GM12874 (cell line): ENCODE data around the gene PMP22.

Source experiments
- TF ChIP-seq, protein P1 (sequence below): IDR thresholded peaks from 2 replicates; pipeline ENCODE4 v1.5.1; 2011; ENCODE audit warnings: low read depth, mild to moderate bottlenecking, control low read depth, low read length, moderate library complexity; ENCODE audit not compliant: insufficient read depth

PMP22 gene

DNA sequence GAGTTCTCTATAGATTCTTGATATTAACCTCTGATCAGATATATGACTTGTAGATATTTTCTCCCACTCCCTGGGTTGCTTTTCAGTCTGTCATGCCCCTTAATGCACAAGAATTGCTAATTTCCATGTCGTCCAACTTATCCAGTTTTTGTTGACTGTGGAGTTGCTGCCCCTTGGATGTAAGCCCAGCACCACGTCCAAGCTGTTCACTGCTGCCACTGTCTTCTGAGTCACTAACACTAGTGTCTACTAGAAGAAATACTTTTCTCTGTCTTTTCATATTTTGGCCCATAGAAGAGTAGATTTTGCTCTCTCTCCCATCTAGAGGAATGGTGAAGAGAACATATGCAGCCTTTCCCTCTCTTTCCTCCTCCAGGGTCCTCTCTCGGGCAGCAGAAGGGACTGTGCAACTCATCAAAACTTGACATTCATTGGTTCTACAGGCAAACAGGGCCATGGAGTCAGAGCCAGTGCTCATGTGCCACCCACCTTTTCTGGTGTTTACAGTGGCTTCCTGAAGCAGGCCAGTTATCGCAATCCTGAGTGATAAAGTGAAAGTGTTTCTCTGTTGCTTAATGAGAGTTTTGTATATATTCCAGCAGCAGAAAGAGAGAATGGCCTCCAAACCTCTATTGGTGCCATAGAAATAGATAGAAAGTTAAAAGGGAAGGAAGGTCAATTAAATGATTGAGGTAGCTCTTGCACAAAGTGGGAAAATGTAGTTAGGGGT is 22.6 kb upstream of the PMP22 start:
- TF ChIP-seq, protein P1, sequence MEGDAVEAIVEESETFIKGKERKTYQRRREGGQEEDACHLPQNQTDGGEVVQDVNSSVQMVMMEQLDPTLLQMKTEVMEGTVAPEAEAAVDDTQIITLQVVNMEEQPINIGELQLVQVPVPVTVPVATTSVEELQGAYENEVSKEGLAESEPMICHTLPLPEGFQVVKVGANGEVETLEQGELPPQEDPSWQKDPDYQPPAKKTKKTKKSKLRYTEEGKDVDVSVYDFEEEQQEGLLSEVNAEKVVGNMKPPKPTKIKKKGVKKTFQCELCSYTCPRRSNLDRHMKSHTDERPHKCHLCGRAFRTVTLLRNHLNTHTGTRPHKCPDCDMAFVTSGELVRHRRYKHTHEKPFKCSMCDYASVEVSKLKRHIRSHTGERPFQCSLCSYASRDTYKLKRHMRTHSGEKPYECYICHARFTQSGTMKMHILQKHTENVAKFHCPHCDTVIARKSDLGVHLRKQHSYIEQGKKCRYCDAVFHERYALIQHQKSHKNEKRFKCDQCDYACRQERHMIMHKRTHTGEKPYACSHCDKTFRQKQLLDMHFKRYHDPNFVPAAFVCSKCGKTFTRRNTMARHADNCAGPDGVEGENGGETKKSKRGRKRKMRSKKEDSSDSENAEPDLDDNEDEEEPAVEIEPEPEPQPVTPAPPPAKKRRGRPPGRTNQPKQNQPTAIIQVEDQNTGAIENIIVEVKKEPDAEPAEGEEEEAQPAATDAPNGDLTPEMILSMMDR: no peak

DNA sequence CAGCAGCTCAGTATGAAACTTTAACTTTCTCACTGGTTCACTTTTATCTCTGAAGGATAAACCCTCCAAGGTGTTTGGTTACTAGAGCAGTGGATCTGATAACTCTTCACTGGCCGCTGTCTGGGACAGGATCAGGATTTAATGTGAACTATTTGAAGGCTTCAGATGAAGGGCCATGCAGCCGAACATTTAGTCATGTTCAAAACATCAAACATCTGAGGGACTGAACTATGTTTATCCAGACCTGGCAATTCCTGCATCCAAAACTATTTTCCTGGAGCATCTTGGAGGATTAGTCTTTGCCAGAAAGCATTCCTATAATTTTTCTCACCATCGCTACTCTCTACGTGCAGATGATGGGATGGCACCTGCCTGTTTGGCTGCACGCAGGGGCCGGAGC is 20.3 kb upstream of the PMP22 start:
- TF ChIP-seq, protein P1: no peak

DNA sequence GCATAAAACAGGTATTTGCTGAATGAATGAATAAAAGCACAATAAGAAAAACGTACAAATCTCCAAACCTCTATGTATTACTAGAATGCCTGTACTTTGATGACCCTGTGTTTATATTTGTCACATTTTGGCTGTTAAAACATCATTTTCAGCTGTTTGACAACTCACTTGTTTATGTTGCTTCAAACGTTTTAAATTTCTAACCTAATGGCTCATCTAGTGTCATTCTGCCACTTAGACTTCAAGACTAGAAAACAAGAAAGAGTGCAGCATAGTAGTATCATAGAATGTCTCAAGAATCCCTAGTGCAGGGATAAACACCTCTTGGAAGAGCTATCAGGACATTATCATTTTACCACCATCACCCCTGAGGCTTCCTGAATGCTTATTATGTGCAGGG is 19.4 kb upstream of the PMP22 start:
- TF ChIP-seq, protein P1: no peak

DNA sequence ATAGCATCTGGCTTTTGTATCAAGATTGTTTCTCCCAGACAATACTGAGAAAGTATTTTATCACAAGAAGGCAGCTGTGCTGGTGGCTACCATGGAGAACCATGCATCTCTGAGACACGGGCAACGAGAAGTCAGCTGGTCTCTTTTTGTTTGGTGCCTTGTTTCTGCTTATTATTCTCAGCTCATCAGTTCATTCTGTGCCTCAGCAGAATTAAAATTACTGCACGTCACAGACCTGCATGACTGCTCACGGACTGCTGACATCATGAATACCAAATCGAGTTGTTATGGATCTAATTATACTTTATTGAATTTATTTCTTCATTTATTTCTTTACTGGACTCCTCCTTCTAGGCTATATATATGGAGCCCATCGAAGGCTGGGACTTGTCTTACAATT is 19.0 kb upstream of the PMP22 start:
- TF ChIP-seq, protein P1: no peak

DNA sequence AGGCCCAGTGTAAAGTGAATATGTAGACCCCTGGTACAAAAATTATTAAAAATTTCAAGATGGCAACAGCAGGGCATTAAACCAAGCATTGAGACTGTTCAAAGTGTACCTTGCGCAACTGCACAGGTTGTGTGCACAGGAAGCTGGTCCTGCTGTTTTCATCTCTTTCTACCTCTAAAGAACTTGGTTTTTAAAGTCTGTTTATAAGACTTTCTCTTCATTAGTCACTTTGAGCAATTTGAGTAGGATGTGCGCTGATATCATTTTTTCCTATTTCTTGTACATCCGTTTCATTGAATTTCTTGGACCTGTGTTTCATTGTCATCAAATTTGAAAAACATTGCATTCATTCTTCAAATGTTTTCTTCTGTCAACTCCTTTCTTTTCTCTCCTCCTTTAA is 16.8 kb upstream of the PMP22 start:
- TF ChIP-seq, protein P1: no peak

DNA sequence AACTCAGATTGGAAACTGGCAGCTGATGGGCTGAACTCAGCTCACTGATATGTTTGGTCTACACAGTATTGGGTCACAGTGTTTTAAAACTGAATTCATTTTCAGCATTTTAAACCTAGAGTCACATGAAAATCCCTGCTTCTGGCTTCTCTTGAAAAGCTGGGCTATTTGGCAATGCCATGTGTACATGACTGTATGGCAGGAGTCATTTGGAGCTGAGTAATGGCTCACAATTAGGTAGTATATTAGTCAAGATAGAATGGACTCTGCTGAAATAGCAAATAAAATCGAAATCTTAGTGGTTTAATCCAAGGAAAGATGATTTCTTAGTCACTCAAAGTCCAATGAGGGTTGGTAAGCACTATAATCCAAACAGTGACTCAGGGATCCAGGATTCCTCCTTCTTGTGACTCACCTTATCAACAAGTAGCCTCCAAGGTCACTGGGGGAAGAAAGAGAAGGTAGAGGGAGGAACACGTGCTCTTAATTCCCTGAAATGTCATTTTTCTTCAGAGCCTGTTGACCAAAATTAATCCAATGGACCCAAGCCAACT is 13.9 kb upstream of the PMP22 start:
- TF ChIP-seq, protein P1: no peak

DNA sequence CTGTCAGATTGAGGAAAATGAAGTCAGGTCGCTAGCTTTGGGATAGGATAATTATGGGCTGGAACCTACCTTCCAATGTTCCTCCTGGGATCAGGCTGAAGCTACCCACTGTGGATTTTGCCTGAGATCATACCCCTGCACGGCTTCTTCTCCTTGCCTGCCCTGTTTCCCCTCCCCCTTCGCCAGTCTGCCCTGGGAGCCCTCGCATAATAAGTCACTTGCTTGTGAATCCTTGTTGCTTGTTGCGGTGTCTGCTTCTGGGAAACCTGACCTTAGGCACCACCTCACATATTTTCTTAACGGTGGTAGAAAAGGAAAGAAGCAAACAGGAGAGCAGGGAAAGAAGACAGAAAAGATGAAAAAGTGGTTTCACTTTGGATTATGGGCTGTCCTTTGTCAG is 13.3 kb upstream of the PMP22 start:
- TF ChIP-seq, protein P1: no peak
